ENCODE measurements around the gene ENDOD1. TPM values are rescaled to one million over a fixed set of nuclear protein-coding genes. Genes with fewer than 3 reads are reported as not detected.

The ENDOD1 gene
- total and polyA plus RNA-seq, 2 experiments from 2014 or later = 0.76 to 4.0 TPM

GRCh38 chr11:95135155-95135554 lies 45.5 kb downstream of the ENDOD1 start:
- no peaks in the 10 kb centered on the region for H3K4me1 Mint-ChIP-seq
- H3K4me2 ChIP-seq = no peak overlapping the region
- H3F3A ChIP-seq (replicated peaks; ENCODE audit: low read depth) = no peaks in the 10 kb centered on the region

More at GRCh38 chr11:95135155-95135554, 45.5 kb downstream of the ENDOD1 start:
- Histone ChIP-seq H3K9me2 (ENCODE audit: insufficient read depth) (no peaks in the 10 kb centered on the region), H4K20me1 (replicated peaks; ENCODE audit: insufficient read depth) (0 out of 2 replicates have a peak, but pooled peaks cover 2% of the 10 kb centered on the region), H3K27ac (ENCODE audit: low read depth) (no peak overlapping the region), H3K4me3 (no peak overlapping the region), H3K27me3 (ENCODE audit: insufficient read depth) (no peaks in the 10 kb centered on the region), H3K4me1 (ENCODE audit: insufficient read depth) (no peaks in the 10 kb centered on the region), H3K36me3 (ENCODE audit: insufficient read depth) (no peaks in the 10 kb centered on the region), H2AFZ (no peak overlapping the region), H3K79me2 (replicated peaks; ENCODE audit: insufficient read depth) (no peaks in the 10 kb centered on the region)
- Mint-ChIP-seq H3K36me3 (ENCODE audit: low read depth) (no peaks in the 10 kb centered on the region), H3K4me3 (no peak overlapping the region), H3K9me3 (no peaks in the 10 kb centered on the region), H3K27ac (no peak overlapping the region), H3K27me3 (ENCODE audit: insufficient read depth, low read depth, poor library complexity) (peaks cover 2% of the 10 kb centered on the region)
- ATAC-seq (no peak), DNase-seq (ENCODE audit: low spot score) (no peak)
- TF ChIP-seq JUNB (IDR thresholded peaks at IDR 0.05; ENCODE audit: unreplicated experiment) = no peak
- no peak for TF ChIP-seq ZNF462 (CRISPR knock-in tag; IDR thresholded peaks at IDR 0.05)
- no peak for TF ChIP-seq STAT1 (IDR thresholded peaks at IDR 0.05; ENCODE audit: unreplicated experiment)
- TF ChIP-seq NANOG (IDR thresholded peaks at IDR 0.05; ENCODE audit: borderline replicate concordance) = no peak
- TF ChIP-seq ZNF114 (CRISPR knock-in tag; IDR thresholded peaks at IDR 0.05) = no peak
- TF ChIP-seq CTCF (conservative IDR thresholded peaks at IDR 0.05; ENCODE audit: low read depth in 2 of 2) = no peak
- TF ChIP-seq CREB1 (CRISPR knock-in tag; IDR thresholded peaks at IDR 0.05; ENCODE audit: low read depth) = no peak
- TF ChIP-seq EZH2 (IDR thresholded peaks at IDR 0.05; ENCODE audit: low read depth, unreplicated experiment) = no peak
